Stimulated activated effector memory CD8-positive, alpha-beta T cell treated with anti-CD3 and anti-CD28 coated beads, Interleukin-12 subunit alpha, Interleukin-12 subunit beta, amount 100 ng/mL, for 72 hours (primary cell): ENCODE measurements around the gene CXCL12.

ENCODE experiments used
- ATAC-seq: fragments of 150-1000 bp; cut with Tn5 transposase; 2 replicates; pipeline ENCODE4 v1.10.0; 2021
- DNase-seq, 2 donors: peaks; one replicate each; pipeline ENCODE4 v3.0.0; 2021 to 2022; ENCODE audit warnings: low spot score in 2 of 2
- H3K27ac Mint-ChIP-seq: one replicate; pipeline ENCODE4 v1.8.0; 2022; ENCODE audit warnings: mild to moderate bottlenecking, mixed read lengths
- H3K36me3 Mint-ChIP-seq: one replicate; pipeline ENCODE4 v1.8.0; 2022; ENCODE audit warnings: mild to moderate bottlenecking, mixed read lengths
- H3K4me1 Mint-ChIP-seq: one replicate; pipeline ENCODE4 v1.8.0; 2022; ENCODE audit warnings: mixed read lengths
- H3K4me3 Mint-ChIP-seq: one replicate; pipeline ENCODE4 v1.8.0; 2022; ENCODE audit warnings: mild to moderate bottlenecking, mixed read lengths
- H3K9me3 Mint-ChIP-seq: one replicate; pipeline ENCODE4 v1.8.0; 2022; ENCODE audit warnings: mixed read lengths

Gene CXCL12

GRCh38 chr10:44382131-44382858 lies 2.6 kb downstream of the CXCL12 start:
- DNase-seq = no peak
- no peak overlapping the region for H3K4me3 Mint-ChIP-seq
- no peak overlapping the region for H3K27ac Mint-ChIP-seq

GRCh38 chr10:44380829-44381600 lies 3.9 kb downstream of the CXCL12 start:
- H3K4me3 Mint-ChIP-seq = no peak overlapping the region
- no peaks in the 10 kb centered on the region for H3K9me3 Mint-ChIP-seq
- DNase-seq = no peak
- H3K36me3 Mint-ChIP-seq = no peaks in the 10 kb centered on the region
- H3K27ac Mint-ChIP-seq = no peak overlapping the region
- H3K4me1 Mint-ChIP-seq = peaks cover 5% of the 10 kb centered on the region
- no peak for ATAC-seq

More at GRCh38 chr10:44382131-44382858, 2.6 kb downstream of the CXCL12 start:
- H3K36me3 Mint-ChIP-seq = no peaks in the 10 kb centered on the region
- no peak for ATAC-seq
- H3K9me3 Mint-ChIP-seq = no peaks in the 10 kb centered on the region
- peaks cover 5% of the 10 kb centered on the region for H3K4me1 Mint-ChIP-seq

GRCh38 chr10:44379907-44380306 lies 5.0 kb downstream of the CXCL12 start:
- ATAC-seq = no peak
- H3K27ac Mint-ChIP-seq = no peak overlapping the region
- no peaks in the 10 kb centered on the region for H3K9me3 Mint-ChIP-seq
- no peaks in the 10 kb centered on the region for H3K36me3 Mint-ChIP-seq
- no peaks in the 10 kb centered on the region for H3K4me1 Mint-ChIP-seq
- H3K4me3 Mint-ChIP-seq = no peak overlapping the region
- DNase-seq = no peak

GRCh38 chr10:44378626-44379025 lies 6.3 kb downstream of the CXCL12 start:
- H3K9me3 Mint-ChIP-seq = no peaks in the 10 kb centered on the region
- no peak overlapping the region for H3K4me3 Mint-ChIP-seq
- no peak for ATAC-seq
- H3K36me3 Mint-ChIP-seq = no peaks in the 10 kb centered on the region
- H3K27ac Mint-ChIP-seq = no peak overlapping the region
- DNase-seq = no peak
- no peaks in the 10 kb centered on the region for H3K4me1 Mint-ChIP-seq

DNA sequence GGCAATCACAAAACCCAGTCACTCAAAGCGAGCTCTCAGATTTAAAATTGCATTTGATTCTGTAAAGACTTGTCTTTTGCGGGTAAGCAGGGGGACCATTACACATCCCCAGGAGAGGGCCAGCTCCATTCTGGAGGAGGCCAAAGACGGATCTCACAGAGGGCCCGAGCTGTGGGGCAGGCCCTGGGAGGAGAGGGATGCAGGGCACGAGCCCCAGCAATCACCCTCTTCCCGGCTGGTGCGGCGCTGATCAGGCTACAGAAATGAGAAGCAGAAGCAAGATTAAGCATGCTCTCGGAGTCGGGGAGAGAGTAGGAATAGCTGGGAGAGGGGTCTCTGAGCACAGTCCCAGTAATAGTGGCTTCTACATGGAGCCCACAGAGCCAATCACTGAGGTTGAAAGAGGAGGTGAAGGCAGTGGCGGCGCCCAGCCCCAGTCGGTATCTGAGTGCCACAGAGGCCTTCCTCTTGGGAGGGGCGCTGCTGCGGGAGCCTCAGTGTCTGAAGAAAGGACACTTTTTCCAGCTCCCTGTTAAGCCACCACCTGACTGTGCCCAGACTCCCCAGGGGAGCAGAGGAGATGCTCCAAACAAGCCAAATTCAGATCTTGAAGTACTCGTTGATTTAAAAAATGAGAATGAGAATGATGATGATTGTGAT lies 7.1 kb downstream of the CXCL12 start:
- Mint-ChIP-seq H3K36me3 (no peaks in the 10 kb centered on the region), H3K4me1 (no peaks in the 10 kb centered on the region), H3K27ac (no peak overlapping the region), H3K4me3 (no peak overlapping the region), H3K9me3 (no peaks in the 10 kb centered on the region)
- ATAC-seq (no peak), DNase-seq (no peak)

DNA sequence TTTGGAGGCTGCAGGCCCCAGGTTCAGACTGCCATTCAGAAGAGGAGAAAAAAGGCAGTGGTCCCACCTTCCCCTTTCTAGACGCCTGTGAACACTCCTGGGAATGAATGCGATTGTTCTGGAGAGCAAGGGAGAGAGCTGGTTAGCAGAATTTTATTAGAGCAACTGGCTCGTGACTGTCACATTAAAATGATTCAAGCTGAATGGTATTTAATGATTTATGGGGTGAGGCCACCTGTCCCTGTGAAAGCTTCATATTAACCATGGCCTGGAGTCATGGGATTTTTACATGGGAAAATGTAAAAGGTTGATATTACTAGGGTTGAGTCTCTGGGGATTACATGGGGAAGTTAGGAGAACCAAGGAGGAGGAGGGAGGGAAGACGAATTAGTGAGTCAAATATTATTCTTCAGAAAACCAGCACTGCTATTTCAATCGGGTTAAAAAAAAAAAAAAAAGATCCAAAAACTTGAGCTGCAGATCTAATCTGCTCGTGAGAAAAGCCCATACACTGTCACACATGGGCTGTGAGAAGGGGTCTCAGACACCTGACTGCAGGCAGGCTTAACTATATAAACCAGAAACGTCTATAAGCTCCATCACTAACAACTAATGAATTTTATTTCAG lies 8.3 kb downstream of the CXCL12 start:
- no peaks in the 10 kb centered on the region for H3K9me3 Mint-ChIP-seq
- no peaks in the 10 kb centered on the region for H3K36me3 Mint-ChIP-seq
- ATAC-seq = no peak
- DNase-seq = no peak
- H3K27ac Mint-ChIP-seq = no peak overlapping the region
- no peaks in the 10 kb centered on the region for H3K4me1 Mint-ChIP-seq
- no peak overlapping the region for H3K4me3 Mint-ChIP-seq

GRCh38 chr10:44374155-44374554 lies 10.7 kb downstream of the CXCL12 start:
- no peak for DNase-seq
- H3K27ac Mint-ChIP-seq = no peak overlapping the region
- no peaks in the 10 kb centered on the region for H3K4me1 Mint-ChIP-seq
- H3K4me3 Mint-ChIP-seq = no peak overlapping the region
- peak; percentile 5 for ATAC-seq
- no peaks in the 10 kb centered on the region for H3K36me3 Mint-ChIP-seq
- H3K9me3 Mint-ChIP-seq = no peaks in the 10 kb centered on the region

DNA sequence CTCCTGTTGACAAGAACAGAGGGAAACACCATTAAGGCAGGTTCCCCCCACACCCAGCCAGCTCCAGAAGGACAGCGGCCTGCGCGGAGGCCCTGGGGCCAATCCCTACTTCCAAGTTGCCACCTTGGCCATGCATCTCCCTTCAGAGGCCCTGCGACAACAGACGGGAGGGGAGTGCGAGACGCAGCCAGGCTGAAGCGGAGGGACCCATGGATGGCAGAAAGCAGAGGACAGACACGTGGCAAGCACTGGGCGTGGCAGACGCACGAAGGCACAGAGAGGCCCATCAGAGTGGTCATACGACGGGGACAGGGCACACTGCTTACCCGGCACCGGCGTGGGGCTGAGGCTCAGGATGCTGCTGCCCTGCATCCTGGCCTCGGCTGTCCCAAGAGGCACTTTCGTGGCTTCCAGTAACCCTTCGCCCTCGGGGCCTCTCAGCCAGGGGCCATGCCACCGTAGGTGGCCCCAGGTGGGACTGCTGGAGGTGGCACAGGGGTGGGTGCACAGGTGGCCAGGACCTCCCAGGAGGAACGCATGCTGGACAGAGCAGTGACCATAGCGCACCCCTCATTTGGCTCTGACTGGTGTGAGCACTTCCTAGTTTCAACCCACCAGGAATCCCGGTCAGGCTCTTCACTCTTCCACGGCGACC lies 11.4 kb downstream of the CXCL12 start:
- no peak overlapping the region for H3K27ac Mint-ChIP-seq
- no peaks in the 10 kb centered on the region for H3K9me3 Mint-ChIP-seq
- ATAC-seq = no peak
- no peak for DNase-seq
- H3K4me1 Mint-ChIP-seq = no peaks in the 10 kb centered on the region
- H3K4me3 Mint-ChIP-seq = no peak overlapping the region
- H3K36me3 Mint-ChIP-seq = no peaks in the 10 kb centered on the region

DNA sequence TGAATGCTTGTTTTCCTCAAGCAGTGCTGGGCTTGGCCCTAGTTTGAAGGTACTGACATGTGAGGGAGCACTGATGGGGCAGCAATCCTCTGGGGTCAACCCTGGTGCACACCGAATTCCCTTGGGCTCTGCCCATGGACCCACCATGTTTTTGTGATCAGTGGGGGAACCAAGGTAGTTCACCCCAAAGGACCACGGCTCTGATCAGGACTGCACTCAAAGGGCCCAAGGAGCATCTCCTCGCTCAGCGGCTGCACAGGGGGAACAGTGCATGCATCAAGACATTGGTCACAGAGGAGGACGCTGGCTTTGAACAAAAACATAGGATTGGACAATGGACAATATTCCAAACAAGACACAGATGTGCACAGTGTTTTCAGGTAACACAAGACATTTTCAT lies 12.7 kb downstream of the CXCL12 start:
- no peak overlapping the region for H3K27ac Mint-ChIP-seq
- no peaks in the 10 kb centered on the region for H3K9me3 Mint-ChIP-seq
- no peak for DNase-seq
- H3K36me3 Mint-ChIP-seq = no peaks in the 10 kb centered on the region
- no peak for ATAC-seq
- H3K4me1 Mint-ChIP-seq = no peaks in the 10 kb centered on the region
- no peak overlapping the region for H3K4me3 Mint-ChIP-seq

DNA sequence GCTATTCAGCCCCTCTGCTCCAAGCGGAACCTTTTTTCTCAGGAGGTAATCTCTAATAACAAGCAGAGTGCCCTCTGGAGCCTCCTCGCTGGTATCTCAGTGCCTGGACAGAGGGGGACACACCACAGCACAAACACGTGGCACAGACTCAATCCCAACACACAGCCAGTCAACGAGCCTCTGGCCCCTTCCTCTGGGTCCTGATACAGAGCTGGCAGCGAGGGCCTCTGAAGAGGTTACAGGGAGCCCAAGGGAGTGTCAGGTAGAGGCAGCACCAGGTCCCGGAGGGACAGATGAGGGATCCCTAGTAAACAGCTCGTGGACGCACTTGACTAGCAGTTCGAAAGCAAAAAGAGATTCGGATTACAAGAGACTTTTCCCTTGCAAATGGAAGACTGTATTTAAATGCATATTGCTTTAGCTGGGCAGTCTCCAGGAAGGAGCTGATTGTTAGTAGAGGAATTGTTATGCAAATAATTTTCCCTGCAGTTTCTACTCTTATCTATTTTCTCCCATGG lies 14.1 kb downstream of the CXCL12 start:
- H3K9me3 Mint-ChIP-seq = no peaks in the 10 kb centered on the region
- ATAC-seq (no peak), DNase-seq (no peak)
- no peaks in the 10 kb centered on the region for H3K36me3 Mint-ChIP-seq
- no peaks in the 10 kb centered on the region for H3K4me1 Mint-ChIP-seq
- no peak overlapping the region for H3K4me3 Mint-ChIP-seq
- no peak overlapping the region for H3K27ac Mint-ChIP-seq

DNA sequence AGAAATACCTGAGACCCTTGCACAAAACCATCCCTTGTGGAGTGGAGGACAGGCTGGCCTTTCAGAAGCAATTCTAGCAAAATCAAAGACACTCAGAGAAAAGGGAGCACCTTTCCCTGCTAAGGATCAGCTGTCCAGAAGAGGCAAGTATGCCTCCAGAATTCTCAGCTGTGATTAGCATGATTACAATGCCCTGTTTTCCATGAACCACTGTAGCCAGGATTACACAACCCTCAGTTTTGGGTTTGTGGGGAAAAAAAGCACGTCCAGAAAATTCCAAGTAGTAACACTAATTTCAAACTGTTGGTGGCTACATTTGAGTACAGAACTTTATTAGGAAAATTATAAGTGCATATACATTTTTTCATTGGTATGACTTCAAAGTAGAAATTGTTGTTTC lies 15.0 kb downstream of the CXCL12 start:
- ATAC-seq (no peak), DNase-seq (no peak)
- H3K4me3 Mint-ChIP-seq = no peak overlapping the region
- no peak overlapping the region for H3K27ac Mint-ChIP-seq
- no peaks in the 10 kb centered on the region for H3K36me3 Mint-ChIP-seq
- no peaks in the 10 kb centered on the region for H3K4me1 Mint-ChIP-seq
- H3K9me3 Mint-ChIP-seq = no peaks in the 10 kb centered on the region

- Mint-ChIP-seq H3K4me1 (no peaks in the 10 kb centered on the region), H3K9me3 (no peaks in the 10 kb centered on the region), H3K27ac (no peak overlapping the region), H3K36me3 (no peaks in the 10 kb centered on the region), H3K4me3 (no peak overlapping the region)
- ATAC-seq (no peak), DNase-seq (no peak)
Observed at GRCh38 chr10:44369296-44369695, 15.6 kb downstream of the CXCL12 start.

DNA sequence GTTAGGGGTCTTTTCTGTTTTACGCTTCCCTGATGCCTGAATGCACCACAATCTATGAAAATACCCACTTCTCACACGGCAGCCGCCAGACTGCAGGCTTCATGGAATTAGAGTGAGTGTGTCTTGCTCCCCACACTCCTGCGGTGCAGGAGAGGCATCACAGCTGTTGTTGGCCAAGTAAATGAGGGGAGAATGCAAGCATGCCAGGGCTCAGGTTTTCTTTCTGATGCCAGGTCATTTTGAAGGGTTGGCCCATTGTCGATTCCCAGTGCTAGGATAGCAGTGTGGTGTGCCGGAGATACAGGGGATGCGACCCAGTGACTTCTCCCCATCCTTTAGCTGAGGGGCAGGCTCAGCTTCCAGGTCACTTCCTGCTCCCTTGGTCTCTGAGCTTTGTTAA lies 16.3 kb downstream of the CXCL12 start:
- ATAC-seq (no peak), DNase-seq (no peak)
- H3K4me3 Mint-ChIP-seq = no peak overlapping the region
- no peaks in the 10 kb centered on the region for H3K36me3 Mint-ChIP-seq
- H3K27ac Mint-ChIP-seq = no peak overlapping the region
- H3K9me3 Mint-ChIP-seq = no peaks in the 10 kb centered on the region
- H3K4me1 Mint-ChIP-seq = no peaks in the 10 kb centered on the region

GRCh38 chr10:44366941-44367630 lies 17.8 kb downstream of the CXCL12 start:
- Mint-ChIP-seq H3K36me3 (no peaks in the 10 kb centered on the region), H3K4me1 (no peaks in the 10 kb centered on the region), H3K4me3 (no peak overlapping the region), H3K27ac (no peak overlapping the region), H3K9me3 (no peaks in the 10 kb centered on the region)
- peak; percentile 14 for ATAC-seq
- no peak for DNase-seq
